ENCODE data around the gene JAM3. TPM values are rescaled to one million over a fixed set of nuclear protein-coding genes. Genes with fewer than 3 reads are reported as not detected.
"Not testable (repeated sequence)": the region's sequence is repeated elsewhere in the genome, so short reads cannot be mapped to it uniquely, and the experiment has no call there.

JAM3 gene
- total RNA-seq, 2 experiments from 2014 or later: 24.9 to 26.8 TPM

DNA sequence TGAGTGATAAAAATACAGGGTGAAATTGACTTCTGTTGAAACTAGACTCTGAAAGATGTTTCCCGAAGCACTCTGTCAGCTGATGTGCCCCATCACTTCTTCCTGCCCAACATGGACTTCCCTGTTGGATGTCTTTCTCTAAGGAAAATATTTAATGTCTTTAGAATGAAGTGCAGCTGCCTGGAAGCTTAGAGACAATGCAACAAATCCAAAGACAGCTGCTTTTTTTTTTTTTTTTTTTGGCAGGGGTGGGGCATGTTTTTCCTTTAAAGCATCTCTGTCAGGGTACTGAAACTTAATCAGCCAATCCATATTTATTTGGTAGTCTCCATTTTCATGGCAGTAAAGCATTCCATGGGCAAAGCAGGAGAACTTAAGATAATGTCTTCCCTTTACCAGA is 5.9 kb downstream of the JAM3 start:
- intact Hi-C loops (cut with micrococcal nuclease): no loop called here
- CTCF ChIA-PET: interaction anchor here (1.1 kb wide), 1 partner anchor 64 kb away, joined by 3 read pairs; no protein-coding TSS in a partner anchor
- no peaks in the 10 kb centered on the region for H3K9me3 Mint-ChIP-seq
- TF ChIP-seq CTCF (IDR thresholded peaks at IDR 0.05): no peak
- no peaks in the 10 kb centered on the region for H3K36me3 Mint-ChIP-seq (ENCODE audit: low read depth)
- POLR2A ChIA-PET: no interaction called here
- DNase-seq: no peak
- H3K27ac Mint-ChIP-seq: no peak overlapping the region
- H3K4me3 Mint-ChIP-seq: no peak overlapping the region
- H3K4me1 Mint-ChIP-seq (ENCODE audit: low read depth): peaks cover 22% of the 10 kb centered on the region
- H3K27me3 Mint-ChIP-seq: no peaks in the 10 kb centered on the region
- ATAC-seq: no peak

GRCh38 chr11:134079317-134079716 is 10.4 kb downstream of the JAM3 start:
- intact Hi-C loops (cut with micrococcal nuclease): no loop called here
- Mint-ChIP-seq H3K27ac (no peak overlapping the region), H3K4me3 (no peak overlapping the region), H3K4me1 (ENCODE audit: low read depth) (peaks cover 10% of the 10 kb centered on the region), H3K27me3 (no peaks in the 10 kb centered on the region), H3K36me3 (ENCODE audit: low read depth) (peaks cover 18% of the 10 kb centered on the region), H3K9me3 (peaks cover 13% of the 10 kb centered on the region)
- CTCF ChIA-PET: interaction anchor here (0.7 to 2.4 kb wide), 2 partner anchors 17 to 19 kb away, joined by 3 to 6 read pairs; no protein-coding TSS in a partner anchor
- POLR2A ChIA-PET: no interaction called here
- no peak for DNase-seq
- ATAC-seq: no peak
- TF ChIP-seq CTCF (IDR thresholded peaks at IDR 0.05): no peak

GRCh38 chr11:134081258-134081657 is 12.4 kb downstream of the JAM3 start:
- H3K4me1 Mint-ChIP-seq (ENCODE audit: low read depth); intact Hi-C loops (cut with micrococcal nuclease); H3K4me3 Mint-ChIP-seq; ATAC-seq; H3K27ac Mint-ChIP-seq; DNase-seq; H3K27me3 Mint-ChIP-seq; POLR2A ChIA-PET: not testable (repeated sequence)
- Mint-ChIP-seq H3K36me3 (ENCODE audit: low read depth) (peaks cover 18% of the 10 kb centered on the region), H3K9me3 (peaks cover 13% of the 10 kb centered on the region)
- CTCF ChIA-PET: interaction anchor here (1.2 to 2.4 kb wide), 3 partner anchors 13 to 31 kb away, joined by 3 to 6 read pairs (median 4); no protein-coding TSS in a partner anchor

- H3K27ac Mint-ChIP-seq: no peak overlapping the region
- no peak for TF ChIP-seq CTCF (IDR thresholded peaks at IDR 0.05)
- H3K4me3 Mint-ChIP-seq: no peak overlapping the region
- CTCF ChIA-PET: interaction anchor here (1.6 kb wide), 1 partner anchor 33 kb away, joined by 4 read pairs; no protein-coding TSS in a partner anchor
- intact Hi-C loops (cut with micrococcal nuclease): no loop called here
- DNase-seq: no peak
- H3K36me3 Mint-ChIP-seq (ENCODE audit: low read depth): peaks cover 18% of the 10 kb centered on the region
- POLR2A ChIA-PET: no interaction called here
- H3K27me3 Mint-ChIP-seq: no peaks in the 10 kb centered on the region
- ATAC-seq: no peak
- peaks cover 13% of the 10 kb centered on the region for H3K9me3 Mint-ChIP-seq
- H3K4me1 Mint-ChIP-seq (ENCODE audit: low read depth): no peaks in the 10 kb centered on the region
Measured at GRCh38 chr11:134082990-134083389, 14.1 kb downstream of the JAM3 start.

DNA sequence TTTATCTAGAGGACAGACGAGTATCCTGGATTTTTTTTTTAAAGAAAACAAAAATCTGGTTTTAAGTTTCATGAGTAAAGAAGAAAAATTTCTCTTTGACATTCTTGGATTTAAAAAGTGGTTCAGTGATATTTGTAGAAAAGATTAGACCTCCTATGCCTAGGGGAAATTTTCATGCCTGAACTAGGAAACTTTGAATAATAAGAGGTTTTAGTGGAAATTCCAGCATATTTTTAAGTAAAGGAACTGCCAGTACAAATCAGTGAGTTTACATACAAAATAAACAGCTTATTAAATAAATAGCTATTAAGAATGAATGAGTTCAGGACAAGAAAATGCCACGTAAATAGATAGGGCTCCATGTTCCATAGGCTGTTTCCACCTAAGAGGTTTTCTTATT is 17.5 kb downstream of the JAM3 start:
- no peak for ATAC-seq
- Mint-ChIP-seq H3K9me3 (peaks cover 4% of the 10 kb centered on the region), H3K27me3 (no peaks in the 10 kb centered on the region), H3K4me1 (ENCODE audit: low read depth) (no peaks in the 10 kb centered on the region), H3K4me3 (no peak overlapping the region), H3K27ac (no peak overlapping the region), H3K36me3 (ENCODE audit: low read depth) (peaks cover 8% of the 10 kb centered on the region)
- TF ChIP-seq CTCF (IDR thresholded peaks at IDR 0.05): no peak
- DNase-seq: no peak
- ChIA-PET CTCF (interaction anchor here (0.7 to 2.4 kb wide), 4 partner anchors 12 to 951 kb away, joined by 3 to 14 read pairs (median 5); no protein-coding TSS in a partner anchor), POLR2A (no interaction called here)
- intact Hi-C loops (cut with micrococcal nuclease): no loop called here

- H3K27ac Mint-ChIP-seq; ATAC-seq; H3K36me3 Mint-ChIP-seq (ENCODE audit: low read depth); DNase-seq; POLR2A ChIA-PET; intact Hi-C loops (cut with micrococcal nuclease); H3K9me3 Mint-ChIP-seq; H3K27me3 Mint-ChIP-seq; H3K4me3 Mint-ChIP-seq: not testable (repeated sequence)
- CTCF ChIA-PET: interaction anchor here (0.9 kb wide), 1 partner anchor 164 kb away, joined by 3 read pairs; no protein-coding TSS in a partner anchor
- peaks cover 10% of the 10 kb centered on the region for H3K4me1 Mint-ChIP-seq (ENCODE audit: low read depth)
Measured at GRCh38 chr11:134092006-134092405, 23.1 kb downstream of the JAM3 start.
